ENCODE results near the gene DHRS9.

DHRS9 gene
- 0 to 0.33 (median 0) reads per million in 9 experiments for total RNA-seq

- H3K4me1 Mint-ChIP-seq (ENCODE audit: low read depth in 2 of 2): peaks cover 2 to 4% of the 10 kb centered on the region in 2 donors
- no peaks in the 10 kb centered on the region for H3K36me3 Mint-ChIP-seq (ENCODE audit: insufficient read depth)
- H3K27me3 Mint-ChIP-seq: peaks cover 0 to 8% of the 10 kb centered on the region in 2 donors
- DNase-seq (no peak), ATAC-seq (replicated peaks) (no peak)
- no peak within 1 kb of the TSS for H3K4me3 Mint-ChIP-seq
- H3K27ac Mint-ChIP-seq: peak within 1 kb of the TSS in 1 of 2 donors; percentile 31
- H3K9me3 Mint-ChIP-seq: no peaks in the 10 kb centered on the region
Observed at GRCh38 chr2:169069341-169069740, at the start of gene DHRS9. Gene DHRS9, plus strand, starts transcription at chr2:169069563. Its CDS starts 12,019 bp downstream, at chr2:169081582.

- H3K4me3 Mint-ChIP-seq: no peak overlapping the region
- H3K27me3 Mint-ChIP-seq: no peaks in the 10 kb centered on the region
- H3K36me3 Mint-ChIP-seq (ENCODE audit: insufficient read depth): no peaks in the 10 kb centered on the region
- H3K27ac Mint-ChIP-seq: no peak overlapping the region
- DNase-seq (no peak), ATAC-seq (replicated peaks) (no peak)
- peaks cover 8 to 14% of the 10 kb centered on the region in 2 donors for H3K4me1 Mint-ChIP-seq (ENCODE audit: low read depth in 2 of 2)
- H3K9me3 Mint-ChIP-seq: no peaks in the 10 kb centered on the region
Observed at GRCh38 chr2:169023161-169023560, 46.2 kb upstream of the DHRS9 start.

DNA sequence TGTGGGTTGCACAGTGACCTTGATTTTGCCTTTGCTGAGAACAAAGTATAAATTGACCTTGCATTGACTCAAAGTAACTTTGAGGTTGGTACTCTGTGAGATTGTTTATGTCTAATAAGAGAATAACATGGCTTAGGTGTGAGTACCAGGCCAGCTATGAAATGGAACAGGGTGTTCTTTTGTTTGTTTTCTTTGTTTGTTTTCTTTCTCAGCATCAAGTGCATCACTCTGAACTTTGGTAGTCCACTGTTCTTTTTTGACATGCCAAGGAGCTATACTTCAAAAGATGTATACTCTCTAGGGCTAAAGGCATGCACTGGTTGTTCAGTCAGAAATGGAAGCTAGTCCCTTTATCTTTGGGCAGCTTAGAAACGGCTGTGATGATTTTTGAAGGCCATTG, 43.3 kb upstream of the DHRS9 start:
- Mint-ChIP-seq H3K27ac (no peak overlapping the region), H3K9me3 (no peaks in the 10 kb centered on the region), H3K4me1 (ENCODE audit: low read depth in 2 of 2) (peaks cover 8 to 14% of the 10 kb centered on the region in 2 donors), H3K27me3 (no peaks in the 10 kb centered on the region), H3K36me3 (ENCODE audit: insufficient read depth) (no peaks in the 10 kb centered on the region), H3K4me3 (no peak overlapping the region)
- ATAC-seq (replicated peaks) (peak; percentile 14), DNase-seq (no peak)

DNA sequence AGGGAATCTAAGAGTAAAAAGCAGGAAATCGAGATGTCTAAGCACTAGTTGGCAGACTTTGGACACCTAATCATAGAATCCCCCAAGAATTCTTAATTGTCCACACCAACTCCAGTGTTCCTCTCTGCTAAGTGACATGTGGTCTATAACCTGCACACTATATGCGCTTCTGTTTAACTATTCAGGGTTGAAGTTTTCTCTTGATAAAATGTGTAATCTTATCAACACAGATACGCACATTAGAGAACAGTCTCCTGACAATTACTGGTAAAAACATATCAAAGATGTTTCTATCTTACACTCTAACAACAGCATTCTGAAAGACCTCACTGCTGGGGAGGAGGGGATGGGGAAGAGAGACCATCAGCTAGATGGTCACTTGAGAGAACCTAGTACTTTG, 42.1 kb upstream of the DHRS9 start:
- no peak overlapping the region for H3K27ac Mint-ChIP-seq
- DNase-seq (no peak), ATAC-seq (replicated peaks) (no peak)
- no peaks in the 10 kb centered on the region for H3K36me3 Mint-ChIP-seq (ENCODE audit: insufficient read depth)
- peaks cover 8 to 14% of the 10 kb centered on the region in 2 donors for H3K4me1 Mint-ChIP-seq (ENCODE audit: low read depth in 2 of 2)
- no peaks in the 10 kb centered on the region for H3K9me3 Mint-ChIP-seq
- H3K27me3 Mint-ChIP-seq: no peaks in the 10 kb centered on the region
- H3K4me3 Mint-ChIP-seq: no peak overlapping the region

DNA sequence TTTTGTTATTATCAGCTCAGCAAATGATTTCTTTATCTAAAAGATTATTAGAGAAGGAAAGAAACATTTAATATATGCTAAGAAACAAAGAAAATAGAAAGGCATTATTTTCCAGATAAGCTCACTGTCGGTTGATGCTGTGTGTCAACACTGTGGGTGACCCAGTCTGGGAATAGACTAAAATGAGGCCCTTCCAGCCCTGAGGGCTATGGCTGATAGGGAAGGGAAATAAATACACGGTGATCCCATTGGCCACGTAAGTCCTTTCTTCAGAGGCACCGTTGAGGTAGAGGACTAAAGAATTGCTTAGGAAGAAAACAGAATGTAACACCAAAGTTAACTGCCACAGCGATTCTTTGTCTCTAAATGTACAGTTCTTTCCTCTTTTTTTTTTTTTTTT, 40.0 kb upstream of the DHRS9 start:
- DNase-seq (no peak), ATAC-seq (replicated peaks) (no peak)
- H3K4me3 Mint-ChIP-seq: no peak overlapping the region
- H3K27me3 Mint-ChIP-seq: no peaks in the 10 kb centered on the region
- H3K4me1 Mint-ChIP-seq (ENCODE audit: low read depth in 2 of 2): peaks cover 13 to 18% of the 10 kb centered on the region in 2 donors
- H3K9me3 Mint-ChIP-seq: peaks cover 1 to 9% of the 10 kb centered on the region in 2 donors
- no peak overlapping the region for H3K27ac Mint-ChIP-seq
- no peaks in the 10 kb centered on the region for H3K36me3 Mint-ChIP-seq (ENCODE audit: insufficient read depth)

- Mint-ChIP-seq H3K9me3 (peaks cover 1 to 15% of the 10 kb centered on the region in 2 donors), H3K36me3 (ENCODE audit: insufficient read depth) (no peaks in the 10 kb centered on the region), H3K27ac (no peak within 1 kb of the TSS), H3K27me3 (no peaks in the 10 kb centered on the region), H3K4me1 (ENCODE audit: low read depth in 2 of 2) (peaks cover 11 to 13% of the 10 kb centered on the region in 2 donors), H3K4me3 (no peak within 1 kb of the TSS)
- no peak for DNase-seq
- no peak for ATAC-seq (replicated peaks)
Observed at GRCh38 chr2:169031202-169031601, 38.2 kb upstream of the DHRS9 start, which contains the start of gene ABCB11. Gene ABCB11, minus strand, starts transcription at chr2:169031324. Its CDS starts 13,199 bp downstream, at chr2:169018125.

DNA sequence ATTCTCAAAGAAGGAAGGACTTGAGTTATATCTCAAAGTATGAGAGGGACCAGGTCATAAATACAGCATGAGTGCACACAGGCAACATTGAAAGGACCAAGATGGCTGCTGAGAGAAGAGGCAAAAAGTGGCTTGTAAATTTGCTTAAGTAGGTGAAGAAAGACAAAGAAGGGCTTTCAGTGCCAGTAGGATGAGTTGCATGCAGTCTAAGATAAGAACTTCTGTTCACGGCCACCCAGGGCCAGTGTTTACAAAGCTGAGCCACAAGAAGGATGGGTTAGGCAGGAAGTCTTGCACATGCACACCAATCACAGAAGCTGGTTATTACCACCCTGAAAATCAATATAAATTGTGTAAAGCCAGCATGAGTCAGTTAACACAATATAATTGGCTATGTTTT, 35.1 kb upstream of the DHRS9 start:
- peak; percentile 69 for ATAC-seq (replicated peaks)
- peak overlapping the region in 1 of 2 donors; percentile 7 for H3K4me3 Mint-ChIP-seq

DNA sequence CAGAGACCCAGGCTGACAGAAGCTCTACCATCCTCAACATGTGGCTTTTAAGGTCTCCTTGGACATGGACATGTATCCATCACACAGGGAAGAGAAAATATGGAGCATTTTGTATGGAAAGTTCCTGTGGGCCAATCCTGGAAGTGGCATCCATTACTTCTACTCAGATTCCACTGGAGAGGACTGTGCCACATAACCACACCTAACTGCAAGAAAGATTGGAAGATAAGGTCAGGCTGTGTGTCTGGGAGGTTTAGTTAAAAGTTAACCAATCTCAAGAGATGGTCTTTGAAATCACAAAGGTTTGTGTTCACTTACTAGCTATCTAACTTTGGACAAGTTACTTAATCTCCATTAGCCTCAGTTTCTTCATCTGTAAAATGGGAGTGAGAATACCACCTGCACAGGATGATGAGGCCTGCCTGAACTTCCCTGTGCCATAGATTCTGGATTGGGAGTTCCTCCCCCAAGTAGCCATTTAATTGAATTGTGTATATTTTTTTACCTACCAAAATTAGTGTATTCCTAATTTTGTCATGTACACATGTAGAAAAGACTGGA, 34.3 kb upstream of the DHRS9 start:
- peak overlapping the region; percentile 7 to 71 for H3K27ac Mint-ChIP-seq
- no peak for ATAC-seq (replicated peaks)
- no peak for DNase-seq

More for the DNA sequence above, 35.1 kb upstream of the DHRS9 start:
- peak in 1 of 3 experiments; percentile 3 for DNase-seq
- H3K27ac Mint-ChIP-seq: peak overlapping the region; percentile 7 to 71
- H3K9me3 Mint-ChIP-seq: peaks cover 1 to 15% of the 10 kb centered on the region in 2 donors
- no peaks in the 10 kb centered on the region for H3K36me3 Mint-ChIP-seq (ENCODE audit: insufficient read depth)
- H3K4me1 Mint-ChIP-seq (ENCODE audit: low read depth in 2 of 2): peaks cover 11 to 15% of the 10 kb centered on the region in 2 donors
- H3K27me3 Mint-ChIP-seq: no peaks in the 10 kb centered on the region

DNA sequence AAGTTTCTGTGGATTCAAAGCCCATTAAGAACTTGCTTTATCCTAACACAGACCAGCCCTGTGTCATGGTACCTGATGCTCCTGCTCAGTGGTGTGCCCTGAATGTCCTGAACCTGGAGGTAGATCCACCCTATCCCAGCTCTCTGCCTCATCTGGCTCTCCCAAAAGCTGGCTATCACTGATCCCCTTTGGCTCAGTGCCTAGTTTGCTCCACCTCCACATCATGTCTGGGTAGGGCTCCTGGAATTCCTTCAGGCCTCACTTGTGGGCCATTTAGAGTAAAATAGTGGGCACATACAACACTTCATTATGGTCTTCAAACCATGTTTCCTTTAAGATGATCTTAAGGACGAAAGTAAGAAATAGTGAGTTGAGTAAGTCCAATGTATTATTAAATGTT, 33.5 kb upstream of the DHRS9 start:
- peaks cover 1 to 15% of the 10 kb centered on the region in 2 donors for H3K9me3 Mint-ChIP-seq
- ATAC-seq (replicated peaks) (no peak), DNase-seq (no peak)
- H3K27me3 Mint-ChIP-seq: no peaks in the 10 kb centered on the region
- H3K36me3 Mint-ChIP-seq (ENCODE audit: insufficient read depth): no peaks in the 10 kb centered on the region
- H3K4me1 Mint-ChIP-seq (ENCODE audit: low read depth in 2 of 2): peaks cover 18 to 24% of the 10 kb centered on the region in 2 donors
- no peak overlapping the region for H3K27ac Mint-ChIP-seq
- H3K4me3 Mint-ChIP-seq: no peak overlapping the region

More for the DNA sequence above, 34.3 kb upstream of the DHRS9 start:
- peaks cover 1 to 15% of the 10 kb centered on the region in 2 donors for H3K9me3 Mint-ChIP-seq
- peaks cover 17 to 22% of the 10 kb centered on the region in 2 donors for H3K4me1 Mint-ChIP-seq (ENCODE audit: low read depth in 2 of 2)
- peak overlapping the region in 1 of 2 donors; percentile 7 for H3K4me3 Mint-ChIP-seq
- H3K27me3 Mint-ChIP-seq: no peaks in the 10 kb centered on the region
- no peaks in the 10 kb centered on the region for H3K36me3 Mint-ChIP-seq (ENCODE audit: insufficient read depth)

DNA sequence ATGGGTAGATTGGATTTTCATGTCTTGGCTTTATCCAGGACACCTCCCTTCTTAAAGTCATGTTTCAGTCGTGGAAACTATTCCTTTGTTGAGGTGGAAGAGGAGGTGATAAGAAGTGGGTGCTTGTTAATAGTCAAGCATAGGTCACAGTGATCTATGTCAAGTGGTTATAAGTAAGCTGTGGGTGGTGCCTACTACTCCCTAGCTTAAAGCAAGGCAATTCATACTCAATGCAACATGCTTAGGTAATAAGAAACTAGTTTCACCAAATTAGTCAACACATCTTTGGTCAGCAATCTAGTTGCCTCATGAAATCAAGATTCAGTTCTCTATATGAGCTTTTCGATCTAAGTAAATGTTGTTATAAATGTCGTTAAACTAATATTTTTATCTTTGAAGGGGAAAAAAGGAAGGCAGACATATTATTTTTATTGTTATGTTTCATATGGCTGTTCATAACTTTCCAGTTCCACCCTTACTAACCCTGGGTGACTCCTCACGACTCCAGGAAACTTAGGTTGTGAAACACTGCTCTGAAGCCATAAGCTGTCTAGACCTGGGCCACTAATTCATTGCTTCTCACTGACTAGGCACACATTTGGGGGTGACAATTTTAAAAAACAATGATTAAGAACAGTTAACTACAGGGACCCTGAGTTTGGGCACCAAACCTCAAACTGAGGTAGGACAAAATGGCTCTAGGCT, 32.5 kb upstream of the DHRS9 start:
- H3K27ac Mint-ChIP-seq: no peak overlapping the region
- DNase-seq (no peak), ATAC-seq (replicated peaks) (no peak)
- H3K9me3 Mint-ChIP-seq: peaks cover 2 to 15% of the 10 kb centered on the region in 2 donors
- no peaks in the 10 kb centered on the region for H3K36me3 Mint-ChIP-seq (ENCODE audit: insufficient read depth)
- peaks cover 18 to 29% of the 10 kb centered on the region in 2 donors for H3K4me1 Mint-ChIP-seq (ENCODE audit: low read depth in 2 of 2)
- no peaks in the 10 kb centered on the region for H3K27me3 Mint-ChIP-seq
- H3K4me3 Mint-ChIP-seq: no peak overlapping the region

DNA sequence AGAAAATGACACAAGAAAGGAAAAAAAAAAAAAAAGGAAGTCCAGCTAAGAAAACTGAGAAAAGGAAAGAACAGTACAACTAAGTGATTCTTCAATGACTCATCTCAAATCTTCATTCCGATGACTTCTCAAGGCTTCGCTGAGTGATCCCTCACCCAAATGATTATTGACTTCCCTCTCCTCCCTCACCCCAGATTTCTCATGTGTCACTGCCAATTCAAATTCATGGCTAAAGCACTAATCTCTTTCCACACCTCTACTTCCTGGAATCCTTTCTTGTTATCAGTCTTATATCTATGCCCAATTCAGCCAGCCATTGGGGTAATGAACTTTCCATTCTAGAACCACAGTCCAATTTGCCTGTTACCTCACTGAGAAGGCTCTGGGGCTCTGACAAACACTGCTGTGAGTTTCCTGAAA, 31.0 kb upstream of the DHRS9 start:
- no peak overlapping the region for H3K27ac Mint-ChIP-seq
- no peak overlapping the region for H3K4me3 Mint-ChIP-seq
- peaks cover 8 to 15% of the 10 kb centered on the region in 2 donors for H3K9me3 Mint-ChIP-seq
- no peak for DNase-seq
- peaks cover 18 to 29% of the 10 kb centered on the region in 2 donors for H3K4me1 Mint-ChIP-seq (ENCODE audit: low read depth in 2 of 2)
- H3K36me3 Mint-ChIP-seq (ENCODE audit: insufficient read depth): no peaks in the 10 kb centered on the region
- H3K27me3 Mint-ChIP-seq: no peaks in the 10 kb centered on the region
- no peak for ATAC-seq (replicated peaks)

DNA sequence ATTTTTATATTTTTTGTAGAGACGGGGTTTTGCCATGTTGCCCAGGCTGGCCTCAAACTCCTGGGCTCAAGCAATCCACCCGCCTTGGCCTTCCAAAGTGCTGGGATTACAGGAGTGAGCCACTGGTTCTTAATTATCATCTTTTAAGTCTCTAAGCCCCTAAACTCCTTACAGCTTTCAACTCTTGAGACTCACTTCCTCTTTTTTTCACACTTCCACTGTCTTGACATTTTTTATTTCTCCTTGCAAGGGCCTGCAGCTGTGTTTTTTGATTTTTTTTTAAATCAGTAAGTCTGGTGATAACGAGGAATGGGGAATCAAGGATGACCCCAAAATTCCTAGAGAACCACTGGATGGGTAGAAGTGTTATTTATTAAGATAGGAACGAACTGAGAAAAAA, 29.7 kb upstream of the DHRS9 start:
- Mint-ChIP-seq H3K4me3 (peak overlapping the region; percentile 21 to 43), H3K36me3 (ENCODE audit: insufficient read depth) (no peaks in the 10 kb centered on the region), H3K27me3 (no peaks in the 10 kb centered on the region), H3K4me1 (ENCODE audit: low read depth in 2 of 2) (peaks cover 10 to 21% of the 10 kb centered on the region in 2 donors), H3K9me3 (peaks cover 10 to 11% of the 10 kb centered on the region in 2 donors), H3K27ac (peak overlapping the region in 1 of 2 donors; percentile 83)
- DNase-seq (no peak), ATAC-seq (replicated peaks) (no peak)

GRCh38 chr2:169041594-169041993, 27.8 kb upstream of the DHRS9 start:
- H3K9me3 Mint-ChIP-seq: peaks cover 8 to 10% of the 10 kb centered on the region in 2 donors
- H3K27me3 Mint-ChIP-seq: no peaks in the 10 kb centered on the region
- no peak for ATAC-seq (replicated peaks)
- DNase-seq: no peak
- H3K27ac Mint-ChIP-seq: no peak overlapping the region
- no peak overlapping the region for H3K4me3 Mint-ChIP-seq
- no peaks in the 10 kb centered on the region for H3K36me3 Mint-ChIP-seq (ENCODE audit: insufficient read depth)
- peaks cover 7 to 17% of the 10 kb centered on the region in 2 donors for H3K4me1 Mint-ChIP-seq (ENCODE audit: low read depth in 2 of 2)

- Mint-ChIP-seq H3K27me3 (no peaks in the 10 kb centered on the region), H3K4me3 (no peak overlapping the region), H3K27ac (no peak overlapping the region), H3K9me3 (peaks cover 8 to 10% of the 10 kb centered on the region in 2 donors), H3K4me1 (ENCODE audit: low read depth in 2 of 2) (peaks cover 7 to 16% of the 10 kb centered on the region in 2 donors), H3K36me3 (ENCODE audit: insufficient read depth) (no peaks in the 10 kb centered on the region)
- DNase-seq: no peak
- no peak for ATAC-seq (replicated peaks)
Observed at GRCh38 chr2:169042856-169043255, 26.5 kb upstream of the DHRS9 start.

All from effector memory CD8-positive, alpha-beta T cell (primary cell).